Measurements from ENCODE around the gene VEGFC.

The VEGFC gene

GRCh38 chr4:176792326-176793059, at the start of gene VEGFC:
VEGFC (minus strand) TSS chr4:176792922; CDS start chr4:176792311, 611 bp downstream.
- DNase-seq (ENCODE audit: low spot score) = no peak

GRCh38 chr4:176841711-176842112, 49.0 kb upstream of the VEGFC start:
- DNase-seq (ENCODE audit: low spot score) = peak; percentile 58

DNA sequence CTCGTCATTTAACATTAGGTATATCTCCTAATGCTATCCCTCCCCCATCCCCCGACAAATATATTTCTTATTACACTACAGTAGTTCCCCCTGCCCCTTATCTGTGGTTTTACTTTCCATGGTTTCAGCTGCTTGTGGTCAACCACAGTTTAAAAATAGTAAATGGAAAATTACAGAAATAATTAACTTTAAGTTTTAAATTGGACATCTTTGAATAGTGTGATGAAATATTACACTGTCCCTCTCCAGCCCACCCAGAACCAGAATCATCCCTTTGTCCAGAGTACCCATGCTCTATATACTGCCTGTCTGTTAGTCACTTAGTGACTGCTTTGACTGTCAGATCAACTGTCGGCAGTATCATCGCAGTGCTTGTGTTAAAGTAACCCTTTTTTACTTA, 47.4 kb upstream of the VEGFC start:
- DNase-seq (ENCODE audit: low spot score) = no peak

GRCh38 chr4:176839656-176840055, 46.9 kb upstream of the VEGFC start:
- no peak for DNase-seq (ENCODE audit: low spot score)

GRCh38 chr4:176838601-176839433, 46.1 kb upstream of the VEGFC start:
- peak; percentile 54 for DNase-seq (ENCODE audit: low spot score)

GRCh38 chr4:176837169-176837895, 44.6 kb upstream of the VEGFC start:
- DNase-seq (ENCODE audit: low spot score) = no peak

GRCh38 chr4:176834531-176834930, 41.8 kb upstream of the VEGFC start:
- DNase-seq (ENCODE audit: low spot score) = no peak

DNA sequence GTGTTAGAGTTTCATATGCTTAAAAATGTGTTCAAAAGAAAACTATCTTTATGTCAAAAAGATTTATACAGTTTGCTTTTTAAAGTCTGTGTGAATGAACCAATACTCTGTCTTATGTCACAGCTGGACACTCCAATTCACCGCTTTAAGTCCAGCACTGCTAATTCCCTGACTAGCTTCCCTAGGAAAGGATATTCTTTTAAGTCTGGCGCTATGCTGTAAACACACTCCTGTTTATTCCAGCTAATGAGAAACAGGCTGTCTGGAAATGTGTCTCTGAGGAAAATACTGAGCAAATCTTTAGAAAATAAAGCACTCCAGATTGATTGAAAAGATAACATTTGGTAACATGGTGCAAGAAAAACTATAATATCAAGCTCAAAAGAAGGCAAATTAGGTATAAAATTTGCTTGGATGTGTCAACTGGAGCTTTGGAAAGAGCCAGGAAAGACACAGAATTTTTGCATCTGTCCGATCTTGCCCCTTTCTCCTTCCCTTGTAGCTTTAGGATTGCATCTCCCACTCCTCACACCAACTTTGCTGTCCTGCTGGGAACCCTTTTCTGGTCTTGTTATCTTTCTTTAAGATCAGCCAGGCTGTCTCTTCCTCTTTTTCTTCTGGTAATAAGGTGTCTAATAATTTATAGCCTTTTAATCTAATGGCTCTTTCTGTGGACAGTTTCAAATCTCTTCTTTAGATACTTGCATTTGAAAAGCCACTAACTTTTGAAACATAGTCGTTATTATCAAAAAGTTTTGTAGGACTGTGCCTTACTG, 40.9 kb upstream of the VEGFC start:
- DNase-seq (ENCODE audit: low spot score) = no peak

GRCh38 chr4:176830971-176831370, 38.2 kb upstream of the VEGFC start:
- DNase-seq (ENCODE audit: low spot score) = no peak

- DNase-seq (ENCODE audit: low spot score) = no peak
Observed at GRCh38 chr4:176825586-176825985, 32.9 kb upstream of the VEGFC start.

DNA sequence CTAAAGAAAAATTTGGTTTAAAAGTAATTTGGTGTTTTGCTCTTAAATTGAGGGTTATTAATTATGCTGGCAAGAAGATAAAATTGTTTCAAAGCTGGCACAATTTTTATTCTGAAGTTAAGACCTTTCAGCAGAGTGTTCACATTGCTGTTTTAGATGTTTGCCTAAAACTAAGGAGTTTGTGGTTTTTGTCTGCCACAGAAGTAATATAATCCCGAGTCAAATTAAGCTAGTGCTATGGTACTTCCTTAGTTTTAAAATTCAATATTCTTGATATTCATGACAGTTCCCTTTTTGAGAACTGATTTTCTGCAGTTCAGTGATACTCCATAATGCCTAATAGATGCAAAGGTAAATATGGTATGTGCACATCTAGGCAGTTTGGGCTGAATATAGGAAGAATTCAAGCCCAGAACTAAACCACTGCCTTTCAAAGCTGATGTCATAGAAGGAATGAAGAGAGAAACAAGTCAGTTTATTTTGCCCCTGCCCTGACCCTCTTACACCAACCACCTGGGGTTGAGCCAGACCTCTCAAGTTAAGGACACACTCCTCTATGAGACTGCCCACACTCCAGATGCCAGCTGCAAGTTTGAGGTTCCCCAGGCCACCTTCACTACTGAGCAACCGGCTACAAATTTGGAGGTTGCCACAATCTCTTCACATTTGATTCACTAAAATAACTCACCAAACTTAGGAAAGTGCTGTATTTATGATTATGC, 32.1 kb upstream of the VEGFC start:
- no peak for DNase-seq (ENCODE audit: low spot score)

DNA sequence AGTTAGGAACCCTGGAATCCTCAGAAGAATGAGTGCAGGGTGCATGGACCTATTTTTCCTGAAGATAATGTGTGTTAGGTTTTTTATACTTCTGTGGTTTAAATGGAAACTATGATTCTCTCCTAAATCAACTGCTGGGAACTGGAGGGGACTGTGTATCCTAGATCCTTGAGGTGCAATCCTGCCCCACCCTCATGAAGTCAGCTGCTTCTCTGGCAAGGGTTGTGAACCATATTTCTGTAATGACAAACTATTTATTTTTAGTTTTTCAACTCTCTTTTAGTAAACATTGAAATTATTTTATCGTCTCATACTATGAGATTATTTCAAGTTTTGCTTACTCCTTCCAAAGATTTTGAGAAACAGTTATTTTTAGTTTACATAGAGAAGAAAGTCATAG, 25.8 kb upstream of the VEGFC start:
- DNase-seq (ENCODE audit: low spot score) = no peak

DNA sequence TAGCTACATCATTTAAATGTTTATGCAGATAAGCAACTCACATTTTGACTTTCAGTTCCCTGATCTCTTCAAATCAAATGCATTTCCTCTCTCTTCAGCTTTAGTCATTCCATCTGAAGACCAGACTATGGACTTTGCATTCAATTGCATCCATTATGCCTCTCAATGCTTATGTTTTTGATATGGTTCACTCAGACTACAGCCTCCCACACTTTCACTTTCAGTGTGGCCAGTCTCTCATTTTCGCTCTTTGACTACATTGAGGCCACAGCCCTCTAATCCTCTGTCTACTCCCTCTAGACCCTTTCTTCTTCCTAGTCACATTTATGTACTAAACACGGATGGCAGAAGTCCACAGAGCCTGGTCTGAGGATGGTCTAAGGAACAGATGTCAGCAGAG, 24.5 kb upstream of the VEGFC start:
- DNase-seq (ENCODE audit: low spot score) = no peak

DNA sequence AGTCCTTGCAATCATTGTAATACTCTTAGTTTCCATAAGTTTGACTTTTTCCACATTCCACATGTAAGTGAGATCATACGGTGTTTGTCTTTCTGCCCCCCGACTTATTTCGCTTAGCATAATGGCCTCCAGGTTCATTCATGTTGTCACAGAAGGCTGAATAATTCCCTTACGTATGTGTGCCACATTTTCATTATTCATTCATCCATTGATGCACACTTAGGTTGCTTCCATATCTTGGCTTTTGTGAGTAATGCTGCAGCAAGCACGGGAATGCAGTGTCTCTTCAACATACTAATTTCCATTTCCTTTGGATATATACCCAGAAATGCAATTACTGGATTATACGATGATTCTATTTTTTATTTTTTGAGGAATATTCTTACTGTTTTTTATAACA, 22.0 kb upstream of the VEGFC start:
- DNase-seq (ENCODE audit: low spot score) = no peak

- DNase-seq (ENCODE audit: low spot score) = no peak
Observed at GRCh38 chr4:176810481-176811249, 17.9 kb upstream of the VEGFC start.

- DNase-seq (ENCODE audit: low spot score) = no peak
Observed at GRCh38 chr4:176806778-176807375, 14.2 kb upstream of the VEGFC start.

GRCh38 chr4:176805155-176805554, 12.4 kb upstream of the VEGFC start:
- no peak for DNase-seq (ENCODE audit: low spot score)

DNA sequence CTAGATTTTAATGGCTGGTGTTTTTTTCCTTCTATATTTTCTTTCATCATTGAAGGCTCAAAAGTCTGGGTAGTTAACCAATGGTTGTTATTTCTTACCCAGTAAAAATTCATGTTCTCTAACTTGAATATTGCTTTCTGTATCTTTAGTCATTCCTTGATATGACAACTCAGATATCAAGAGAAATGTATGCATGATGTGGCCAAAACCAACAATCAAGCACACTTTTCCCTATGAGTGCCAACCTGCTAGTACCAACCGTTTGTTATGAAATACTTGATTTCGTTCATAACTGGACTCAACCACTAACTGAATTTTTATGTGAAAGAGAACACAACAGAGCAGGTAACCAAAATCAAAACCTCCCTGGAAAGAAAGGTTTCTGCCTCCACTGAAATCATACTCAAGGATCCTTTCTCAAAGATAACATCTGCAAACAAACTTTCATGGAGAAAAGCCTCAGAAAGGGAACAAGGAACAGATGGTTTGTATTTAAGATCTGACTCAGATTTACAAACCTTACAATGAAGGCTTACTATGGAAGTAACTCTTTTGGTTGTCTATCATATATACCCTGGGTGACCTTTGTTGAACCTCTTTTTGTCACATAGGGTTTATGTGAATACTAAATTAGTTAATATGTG, 8.3 kb upstream of the VEGFC start:
- DNase-seq (ENCODE audit: low spot score) = no peak

DNA sequence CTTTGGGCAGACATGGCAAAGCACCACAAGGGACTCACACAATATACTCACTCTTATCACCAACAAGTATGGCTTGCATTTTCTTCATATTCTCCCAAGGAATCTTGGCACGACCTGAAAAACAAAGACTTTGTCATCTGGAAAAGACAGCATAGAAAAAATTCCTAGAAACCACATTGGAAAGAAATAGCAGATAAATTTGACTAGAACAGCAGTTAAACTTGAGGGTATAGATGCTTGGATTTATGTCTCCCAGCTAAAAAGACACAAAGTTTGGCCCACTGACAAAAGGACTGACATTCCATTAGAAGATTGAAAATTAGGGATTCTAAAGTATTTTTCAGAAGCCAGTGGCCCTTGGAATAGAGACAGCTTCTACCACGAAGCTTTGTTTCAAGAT, 6.9 kb upstream of the VEGFC start:
- no peak for DNase-seq (ENCODE audit: low spot score)

DNA sequence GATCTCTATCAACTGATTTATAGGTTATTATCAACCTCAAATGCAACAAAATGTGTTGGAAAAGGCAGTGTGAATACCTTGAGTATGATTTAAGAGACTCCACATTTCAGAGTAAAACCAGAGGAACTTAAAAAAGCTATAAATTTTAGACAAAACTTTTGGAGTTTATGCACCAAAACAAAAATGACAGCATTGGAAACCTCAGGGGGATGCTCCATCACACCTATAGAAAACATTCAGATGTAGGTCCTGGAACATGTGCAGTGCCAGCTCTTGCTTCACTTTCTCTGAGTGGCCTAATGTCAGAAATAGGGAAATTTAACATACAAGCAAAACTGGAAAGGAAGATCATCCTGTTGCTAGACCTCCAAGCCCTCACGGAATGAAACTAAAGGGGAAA, 5.8 kb upstream of the VEGFC start:
- no peak for DNase-seq (ENCODE audit: low spot score)

Data from COLO829 (cell line).